CD4-positive, CD25-positive, alpha-beta regulatory T cell (primary cell): ENCODE results near the gene MAPKAP1. TPM values are rescaled to one million over a fixed set of nuclear protein-coding genes. Genes with fewer than 3 reads are reported as not detected.

Experiments used
- ATAC-seq, 2 donors: fragments of 150-1000 bp; cut with Tn5 transposase; one replicate each; pipeline ENCODE4 v1.10.0; 2021; ENCODE audit warnings: low read depth in 2 of 2, moderate number of reproducible peaks in 2 of 2, moderate library complexity in 1 of 2
- DNase-seq, 3 donors: peaks; one replicate each; pipeline versions ENCODE4 v3.0.0 to v3.0.0-alpha.2; 2012 to 2022; ENCODE audit warnings: mixed read lengths in 1 of 3
- H3K27ac ChIP-seq: one replicate; pipeline ENCODE4 v1.7.0; 2013; ENCODE audit warnings: mild to moderate bottlenecking, low read length; ENCODE audit not compliant: insufficient read depth, poor library complexity, severe bottlenecking
- H3K27me3 ChIP-seq: one replicate; pipeline ENCODE4 v1.7.0; 2013; ENCODE audit warnings: low read length; ENCODE audit not compliant: control insufficient read depth, insufficient read depth
- H3K36me3 ChIP-seq: one replicate; pipeline ENCODE4 v1.7.0; 2013; ENCODE audit warnings: mild to moderate bottlenecking, low read length, moderate library complexity; ENCODE audit not compliant: control insufficient read depth, insufficient read depth
- H3K4me1 ChIP-seq: 2 replicates; pipeline ENCODE4 v1.7.0; 2013; ENCODE audit warnings: mild to moderate bottlenecking, low read length; ENCODE audit not compliant: insufficient read depth, control insufficient read depth, poor library complexity, severe bottlenecking
- H3K4me3 ChIP-seq: one replicate; pipeline ENCODE4 v1.7.0; 2013; ENCODE audit warnings: low read depth, mild to moderate bottlenecking, low read length, moderate library complexity
- H3K9me3 ChIP-seq, 2 experiments: 1 replicate in 1 of 2; 2 replicates in 1 of 2; pipeline ENCODE4 v1.7.0; 2013; ENCODE audit warnings: low read length in 2 of 2, mild to moderate bottlenecking in 1 of 2, moderate library complexity in 1 of 2; ENCODE audit not compliant: control insufficient read depth in 2 of 2
- H3K27ac Mint-ChIP-seq, 3 donors: one replicate each; pipeline ENCODE4 v1.8.0; 2020 to 2022; ENCODE audit warnings: mild to moderate bottlenecking in 3 of 3, mixed read lengths in 3 of 3, moderate library complexity in 2 of 3
- H3K27me3 Mint-ChIP-seq: one replicate; pipeline ENCODE4 v1.8.0; 2022; ENCODE audit warnings: mild to moderate bottlenecking, mixed read lengths
- H3K36me3 Mint-ChIP-seq: one replicate; pipeline ENCODE4 v1.8.0; 2020; ENCODE audit warnings: mixed read lengths
- H3K4me1 Mint-ChIP-seq, 4 donors: one replicate each; pipeline ENCODE4 v1.8.0; 2020 to 2022; ENCODE audit warnings: mixed read lengths in 4 of 4, mild to moderate bottlenecking in 1 of 4
- H3K4me3 Mint-ChIP-seq, 4 donors: one replicate each; pipeline ENCODE4 v1.8.0; 2020 to 2022; ENCODE audit warnings: mild to moderate bottlenecking in 4 of 4, mixed read lengths in 4 of 4, moderate library complexity in 3 of 4
- H3K9me3 Mint-ChIP-seq, 7 donors: one replicate each; pipeline ENCODE4 v1.8.0; 2020 to 2022; ENCODE audit warnings: mixed read lengths in 7 of 7, mild to moderate bottlenecking in 3 of 7, moderate library complexity in 2 of 7
- polyA plus RNA-seq, 4 donors: library from polyadenylated mRNA; unstranded; fragments of 300-500 nt; fragmentation: Illumina TruSeq; gene quantifications; one replicate each; pipeline ENCODE4 v1.2.3, GENCODE V29; 2021
- total RNA-seq: library from RNA; stranded (reverse); gene quantifications from one replicate; pipeline ENCODE4 v1.2.3, GENCODE V29; 2022

MAPKAP1 gene
- total and polyA plus RNA-seq, 5 donors from 2014 or later, result 40.8 to 53.2 (median 47.3) TPM

DNA sequence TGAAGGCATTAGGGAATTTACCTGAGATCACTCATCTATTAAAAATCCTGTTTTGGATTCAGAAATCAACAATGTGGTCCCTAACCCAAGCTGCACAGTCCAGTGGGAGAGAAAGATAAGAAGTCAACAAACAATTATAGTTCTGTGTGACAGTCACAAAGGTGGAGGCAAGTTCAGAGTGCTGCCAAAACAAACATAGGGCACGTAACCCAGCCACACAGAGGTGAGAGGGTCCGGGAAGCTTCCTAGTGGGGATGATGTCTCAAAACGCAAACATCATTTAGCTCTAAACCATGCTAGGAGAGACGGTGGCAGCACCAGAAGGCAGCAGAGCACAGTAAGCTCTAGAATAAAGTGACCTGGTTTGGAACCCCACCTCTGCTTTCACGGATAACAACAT is 158.9 kb downstream of the MAPKAP1 start:
- Mint-ChIP-seq H3K27ac (peak overlapping the region in 1 of 3 donors; percentile 8), H3K36me3 (no peaks in the 10 kb centered on the region)

GRCh38 chr9:125547368-125547767 is 159.6 kb downstream of the MAPKAP1 start:
- H3K4me1 ChIP-seq, result no peaks in the 10 kb centered on the region
- H3K27me3 Mint-ChIP-seq, result no peaks in the 10 kb centered on the region

More for the DNA sequence above, 158.9 kb downstream of the MAPKAP1 start:
- H3K4me3 Mint-ChIP-seq, result no peak overlapping the region
- ATAC-seq (no peak), DNase-seq (no peak)
- no peaks in the 10 kb centered on the region for H3K4me1 ChIP-seq
- H3K27ac ChIP-seq, result no peak overlapping the region
- no peaks in the 10 kb centered on the region for H3K27me3 Mint-ChIP-seq
- H3K36me3 ChIP-seq, result no peaks in the 10 kb centered on the region
- no peaks in the 10 kb centered on the region for H3K9me3 Mint-ChIP-seq
- no peaks in the 10 kb centered on the region for H3K27me3 ChIP-seq
- H3K4me3 ChIP-seq, result no peak overlapping the region
- H3K4me1 Mint-ChIP-seq, result peaks cover 0 to 6% (median under 1%) of the 10 kb centered on the region in 4 donors
- H3K9me3 ChIP-seq, result no peaks in the 10 kb centered on the region

DNA sequence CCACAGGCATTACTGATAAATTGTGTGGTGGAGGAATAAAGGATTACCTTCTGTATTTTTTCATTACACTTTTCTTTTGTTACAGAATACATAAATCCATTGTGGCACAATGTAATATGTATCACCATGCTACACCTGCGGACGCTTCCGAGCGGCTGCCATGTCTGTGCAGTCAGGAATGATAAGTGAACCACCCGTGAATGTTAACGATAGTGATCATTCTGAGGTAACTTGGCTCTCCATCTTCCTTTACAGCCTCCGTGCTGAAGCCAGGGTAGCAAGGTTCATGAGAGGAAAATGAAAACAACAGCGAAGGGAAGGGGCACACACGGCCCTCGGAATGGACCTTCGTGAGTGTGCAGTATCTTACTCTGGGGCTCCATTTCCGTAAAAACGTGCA is 161.2 kb downstream of the MAPKAP1 start:
- H3K4me3 ChIP-seq, result no peak overlapping the region
- H3K9me3 ChIP-seq, result no peaks in the 10 kb centered on the region
- H3K27ac ChIP-seq, result no peak overlapping the region
- DNase-seq, result no peak
- Mint-ChIP-seq H3K36me3 (peaks cover 18% of the 10 kb centered on the region), H3K4me3 (no peak overlapping the region), H3K4me1 (peaks cover 0 to 8% (median 3%) of the 10 kb centered on the region in 4 donors), H3K27ac (no peak overlapping the region), H3K9me3 (no peaks in the 10 kb centered on the region), H3K27me3 (no peaks in the 10 kb centered on the region)
- H3K36me3 ChIP-seq, result peaks cover 6% of the 10 kb centered on the region
- H3K27me3 ChIP-seq, result no peaks in the 10 kb centered on the region
- H3K4me1 ChIP-seq, result no peaks in the 10 kb centered on the region
- ATAC-seq, result no peak

More at GRCh38 chr9:125547368-125547767, 159.6 kb downstream of the MAPKAP1 start:
- H3K9me3 Mint-ChIP-seq, result no peaks in the 10 kb centered on the region
- no peak overlapping the region for H3K4me3 ChIP-seq
- no peak overlapping the region for H3K4me3 Mint-ChIP-seq
- peaks cover 0 to 6% (median under 1%) of the 10 kb centered on the region in 4 donors for H3K4me1 Mint-ChIP-seq
- H3K27ac Mint-ChIP-seq, result peak overlapping the region in 1 of 3 donors; percentile 8
- ATAC-seq, result no peak
- H3K27me3 ChIP-seq, result no peaks in the 10 kb centered on the region
- no peak for DNase-seq
- H3K27ac ChIP-seq, result no peak overlapping the region
- H3K9me3 ChIP-seq, result no peaks in the 10 kb centered on the region
- peaks cover 3% of the 10 kb centered on the region for H3K36me3 ChIP-seq
- peaks cover 6% of the 10 kb centered on the region for H3K36me3 Mint-ChIP-seq

GRCh38 chr9:125544988-125545651 is 161.9 kb downstream of the MAPKAP1 start:
- H3K36me3 ChIP-seq, result peaks cover 7% of the 10 kb centered on the region
- peaks cover 24% of the 10 kb centered on the region for H3K36me3 Mint-ChIP-seq
- ATAC-seq, result no peak

DNA sequence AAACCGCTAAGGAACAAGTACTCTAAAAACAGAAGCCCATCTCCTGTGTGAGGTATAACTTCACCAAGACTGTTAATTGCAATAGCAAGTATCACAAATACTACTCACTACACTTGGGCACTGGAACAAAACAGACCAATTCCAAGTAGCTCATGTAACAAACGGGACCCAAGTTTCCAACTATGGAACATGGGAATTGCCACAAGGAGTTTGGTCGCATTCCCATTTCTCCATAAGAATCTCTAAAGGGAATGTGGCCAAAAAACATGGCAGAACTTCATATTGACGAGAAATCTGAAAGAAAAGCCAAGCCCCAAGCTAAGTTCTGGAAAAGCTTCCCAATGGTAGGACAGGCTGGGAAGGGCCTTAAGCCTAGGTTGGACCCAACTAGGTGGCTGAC is 162.5 kb downstream of the MAPKAP1 start:
- DNase-seq, result no peak
- H3K27me3 Mint-ChIP-seq, result no peaks in the 10 kb centered on the region
- no peaks in the 10 kb centered on the region for H3K4me1 ChIP-seq

More at GRCh38 chr9:125544988-125545651, 161.9 kb downstream of the MAPKAP1 start:
- Histone ChIP-seq H3K27me3 (no peaks in the 10 kb centered on the region), H3K4me1 (no peaks in the 10 kb centered on the region), H3K4me3 (no peak overlapping the region), H3K9me3 (no peaks in the 10 kb centered on the region), H3K27ac (no peak overlapping the region)
- Mint-ChIP-seq H3K4me3 (no peak overlapping the region), H3K9me3 (no peaks in the 10 kb centered on the region), H3K27me3 (no peaks in the 10 kb centered on the region), H3K4me1 (peaks cover 0 to 7% (median 4%) of the 10 kb centered on the region in 4 donors), H3K27ac (no peak overlapping the region)
- DNase-seq, result no peak

DNA sequence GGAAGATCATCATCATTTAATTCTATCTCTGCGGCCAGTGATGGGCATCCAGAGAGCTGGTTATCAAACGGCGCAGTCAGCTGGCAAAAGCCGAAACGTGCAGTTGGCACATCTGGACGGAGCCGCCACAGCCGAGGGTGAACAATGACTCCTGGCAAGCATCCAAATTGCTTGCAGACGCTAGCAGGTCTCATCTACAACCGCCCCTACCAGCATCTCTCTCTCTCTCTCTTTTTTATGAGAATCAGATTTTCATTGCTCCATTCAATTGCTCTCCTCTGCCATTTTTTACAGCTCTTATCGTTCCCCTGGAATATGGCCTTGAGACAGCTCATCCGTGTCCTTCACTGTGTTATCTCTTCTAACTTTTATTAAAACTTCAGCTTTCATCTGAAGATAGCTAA is 165.2 kb downstream of the MAPKAP1 start:
- H3K27me3 Mint-ChIP-seq, result no peaks in the 10 kb centered on the region
- Histone ChIP-seq H3K27ac (no peak overlapping the region), H3K4me3 (no peak overlapping the region), H3K27me3 (no peaks in the 10 kb centered on the region), H3K9me3 (no peaks in the 10 kb centered on the region), H3K4me1 (no peaks in the 10 kb centered on the region), H3K36me3 (peaks cover 10% of the 10 kb centered on the region)
- DNase-seq, result no peak
- H3K36me3 Mint-ChIP-seq, result peaks cover 37% of the 10 kb centered on the region
- no peak for ATAC-seq
- H3K27ac Mint-ChIP-seq, result no peak overlapping the region
- H3K4me1 Mint-ChIP-seq, result peaks cover 0 to 9% (median 3%) of the 10 kb centered on the region in 4 donors
- H3K9me3 Mint-ChIP-seq, result no peaks in the 10 kb centered on the region
- no peak overlapping the region for H3K4me3 Mint-ChIP-seq

More for the DNA sequence above, 162.5 kb downstream of the MAPKAP1 start:
- Mint-ChIP-seq H3K36me3 (peaks cover 27% of the 10 kb centered on the region), H3K27ac (no peak overlapping the region), H3K4me1 (peaks cover 0 to 5% (median 3%) of the 10 kb centered on the region in 4 donors), H3K9me3 (no peaks in the 10 kb centered on the region), H3K4me3 (no peak overlapping the region)
- ATAC-seq, result no peak
- Histone ChIP-seq H3K27ac (no peak overlapping the region), H3K36me3 (peaks cover 9% of the 10 kb centered on the region), H3K27me3 (no peaks in the 10 kb centered on the region), H3K9me3 (no peaks in the 10 kb centered on the region), H3K4me3 (no peak overlapping the region)

GRCh38 chr9:125540497-125540896 is 166.5 kb downstream of the MAPKAP1 start:
- H3K27ac ChIP-seq, result no peak overlapping the region
- H3K4me3 ChIP-seq, result no peak overlapping the region
- DNase-seq (no peak), ATAC-seq (no peak)
- no peak overlapping the region for H3K27ac Mint-ChIP-seq
- no peaks in the 10 kb centered on the region for H3K9me3 ChIP-seq
- H3K4me1 ChIP-seq, result no peaks in the 10 kb centered on the region
- H3K4me3 Mint-ChIP-seq, result no peak overlapping the region
- H3K36me3 Mint-ChIP-seq, result peaks cover 37% of the 10 kb centered on the region
- peaks cover 0 to 12% (median 3%) of the 10 kb centered on the region in 4 donors for H3K4me1 Mint-ChIP-seq
- no peaks in the 10 kb centered on the region for H3K27me3 ChIP-seq
- H3K36me3 ChIP-seq, result peaks cover 10% of the 10 kb centered on the region
- H3K27me3 Mint-ChIP-seq, result no peaks in the 10 kb centered on the region
- no peaks in the 10 kb centered on the region for H3K9me3 Mint-ChIP-seq

DNA sequence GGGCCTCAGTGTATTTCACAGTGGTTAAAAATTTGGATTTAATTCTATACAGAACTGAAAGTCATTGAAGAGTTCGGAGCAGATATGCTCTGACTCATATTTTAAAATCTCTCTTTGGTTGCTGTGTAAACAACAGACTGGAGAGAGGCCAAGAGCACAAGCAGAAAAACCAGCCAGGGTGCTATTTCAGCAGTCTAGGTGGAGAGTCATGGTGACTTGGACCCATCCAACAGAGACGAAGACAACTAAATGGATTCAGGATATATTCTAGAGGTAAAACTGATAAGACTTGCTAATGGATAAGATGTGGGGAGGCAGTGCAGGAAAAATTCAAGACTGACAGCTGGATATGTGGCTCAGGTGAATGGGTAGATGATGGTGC is 168.9 kb downstream of the MAPKAP1 start:
- Histone ChIP-seq H3K4me3 (no peak overlapping the region), H3K9me3 (no peaks in the 10 kb centered on the region), H3K27me3 (no peaks in the 10 kb centered on the region), H3K27ac (no peak overlapping the region), H3K4me1 (no peaks in the 10 kb centered on the region), H3K36me3 (peaks cover 10% of the 10 kb centered on the region)
- Mint-ChIP-seq H3K27me3 (no peaks in the 10 kb centered on the region), H3K27ac (peak overlapping the region in 2 of 3 donors; percentile 1 to 5), H3K9me3 (no peaks in the 10 kb centered on the region), H3K4me3 (no peak overlapping the region), H3K4me1 (peaks cover 0 to 12% (median 3%) of the 10 kb centered on the region in 4 donors), H3K36me3 (peaks cover 37% of the 10 kb centered on the region)
- DNase-seq, result no peak
- ATAC-seq, result no peak
